Smooth muscle cell (in vitro differentiated cells): ENCODE measurements around the gene SYNE4. TPM values are rescaled to one million over a fixed set of nuclear protein-coding genes. Genes with fewer than 3 reads are reported as not detected.
"Not testable (repeated sequence)": the region's sequence is repeated elsewhere in the genome, so short reads cannot be mapped to it uniquely, and the experiment has no call there.

ENCODE experiments used
- DNase-seq: peaks from one replicate; lab custom pipeline; 2025; ENCODE audit not compliant: unreplicated experiment; lab: John Stamatoyannopoulos, UW
- H2AFZ ChIP-seq: fragments of 200-600 bp; sonication (generic); 2 replicates; pipeline ENCODE4 v1.6.0; 2016; ENCODE audit warnings: antibody characterized with exemption, low read depth, mild to moderate bottlenecking
- H3F3A ChIP-seq: fragments of 200-600 bp; sonication (generic); 2 replicates; pipeline ENCODE4 v1.6.0; 2017; ENCODE audit warnings: antibody characterized with exemption, low read depth
- H3K27ac ChIP-seq: fragments of 200-600 bp; sonication (generic); 2 replicates; pipeline ENCODE4 v1.5.1; 2016; ENCODE audit warnings: low read depth, mild to moderate bottlenecking
- H3K27me3 ChIP-seq: fragments of 200-600 bp; sonication (generic); 2 replicates; pipeline ENCODE4 v1.6.1; 2016; ENCODE audit warnings: low read depth, mild to moderate bottlenecking
- H3K36me3 ChIP-seq: fragments of 200-600 bp; sonication (generic); 2 replicates; pipeline ENCODE4 v1.5.1; 2016; ENCODE audit warnings: low read depth
- H3K4me1 ChIP-seq: fragments of 200-600 bp; sonication (generic); 2 replicates; pipeline ENCODE4 v1.5.1; 2016; ENCODE audit warnings: low read depth
- H3K4me2 ChIP-seq: fragments of 200-600 bp; sonication (generic); 2 replicates; pipeline ENCODE4 v1.6.0; 2016; ENCODE audit warnings: mild to moderate bottlenecking
- H3K4me3 ChIP-seq: fragments of 200-600 bp; sonication (generic); 2 replicates; pipeline ENCODE4 v1.5.1; 2016; ENCODE audit warnings: mild to moderate bottlenecking
- H3K79me2 ChIP-seq: fragments of 200-600 bp; sonication (generic); 2 replicates; pipeline ENCODE4 v1.6.0; 2016; ENCODE audit warnings: low read depth, mild to moderate bottlenecking
- H3K9ac ChIP-seq: fragments of 200-600 bp; sonication (generic); 2 replicates; pipeline ENCODE4 v1.6.0; 2016; ENCODE audit warnings: low read depth
- H3K9me3 ChIP-seq: fragments of 200-600 bp; sonication (generic); replicated peaks from 2 replicates; pipeline ENCODE4 v1.5.1; 2016; ENCODE audit warnings: low read depth
- H4K20me1 ChIP-seq: fragments of 200-600 bp; sonication (generic); 2 replicates; pipeline ENCODE4 v1.6.0; 2016; ENCODE audit warnings: low read depth
- WGBS: methylation state at CpG from one replicate; pipeline ENCODE4 v1.1.7; 2016; ENCODE audit warnings: low lambda C conversion rate; 5-methylcytosine and 5-hydroxymethylcytosine counted together
- polyA plus RNA-seq: library from polyadenylated mRNA; unstranded; fragments of >200 nt; fragmentation: Nextera tagmentation; extraction: Ambion mirVana; gene quantifications from 2 replicates; pipeline ENCODE4 v1.2.1, GENCODE V29; 2016
- total RNA-seq: library from RNA; depleted of rRNA; stranded (reverse); fragments of >200 nt; gene quantifications from 2 replicates; pipeline ENCODE4 v1.2.3, GENCODE V29; 2014
- TF ChIP-seq, protein P1 (sequence below): fragments of 200-600 bp; sonication (generic); IDR thresholded peaks from 2 replicates; pipeline ENCODE4 v1.5.1; 2017; ENCODE audit warnings: borderline replicate concordance, mild to moderate bottlenecking, antibody characterized with exemption; ENCODE audit not compliant: insufficient read depth, poor library complexity, severe bottlenecking

Gene SYNE4
- total and polyA plus RNA-seq, 2 experiments from 2014 or later, result 1.1 to 2.6 TPM

GRCh38 chr19:35983177-35983576 is 25.4 kb downstream of the SYNE4 start:
- Histone ChIP-seq H3K4me2 (no peak overlapping the region), H3F3A (no peaks in the 10 kb centered on the region), H3K4me3 (no peak overlapping the region), H3K9me3 (no peaks in the 10 kb centered on the region), H2AFZ (no peak overlapping the region), H3K9ac (no peak overlapping the region), H3K27me3 (peaks cover 26% of the 10 kb centered on the region), H3K79me2 (no peaks in the 10 kb centered on the region), H3K27ac (no peak overlapping the region), H3K4me1 (no peaks in the 10 kb centered on the region), H3K36me3 (no peaks in the 10 kb centered on the region), H4K20me1 (no peaks in the 10 kb centered on the region)
- TF ChIP-seq, protein P1, sequence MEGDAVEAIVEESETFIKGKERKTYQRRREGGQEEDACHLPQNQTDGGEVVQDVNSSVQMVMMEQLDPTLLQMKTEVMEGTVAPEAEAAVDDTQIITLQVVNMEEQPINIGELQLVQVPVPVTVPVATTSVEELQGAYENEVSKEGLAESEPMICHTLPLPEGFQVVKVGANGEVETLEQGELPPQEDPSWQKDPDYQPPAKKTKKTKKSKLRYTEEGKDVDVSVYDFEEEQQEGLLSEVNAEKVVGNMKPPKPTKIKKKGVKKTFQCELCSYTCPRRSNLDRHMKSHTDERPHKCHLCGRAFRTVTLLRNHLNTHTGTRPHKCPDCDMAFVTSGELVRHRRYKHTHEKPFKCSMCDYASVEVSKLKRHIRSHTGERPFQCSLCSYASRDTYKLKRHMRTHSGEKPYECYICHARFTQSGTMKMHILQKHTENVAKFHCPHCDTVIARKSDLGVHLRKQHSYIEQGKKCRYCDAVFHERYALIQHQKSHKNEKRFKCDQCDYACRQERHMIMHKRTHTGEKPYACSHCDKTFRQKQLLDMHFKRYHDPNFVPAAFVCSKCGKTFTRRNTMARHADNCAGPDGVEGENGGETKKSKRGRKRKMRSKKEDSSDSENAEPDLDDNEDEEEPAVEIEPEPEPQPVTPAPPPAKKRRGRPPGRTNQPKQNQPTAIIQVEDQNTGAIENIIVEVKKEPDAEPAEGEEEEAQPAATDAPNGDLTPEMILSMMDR, result no peak
- 85% methylated on average over 8 of the region's 8 CpGs for WGBS
- no peak for DNase-seq

DNA sequence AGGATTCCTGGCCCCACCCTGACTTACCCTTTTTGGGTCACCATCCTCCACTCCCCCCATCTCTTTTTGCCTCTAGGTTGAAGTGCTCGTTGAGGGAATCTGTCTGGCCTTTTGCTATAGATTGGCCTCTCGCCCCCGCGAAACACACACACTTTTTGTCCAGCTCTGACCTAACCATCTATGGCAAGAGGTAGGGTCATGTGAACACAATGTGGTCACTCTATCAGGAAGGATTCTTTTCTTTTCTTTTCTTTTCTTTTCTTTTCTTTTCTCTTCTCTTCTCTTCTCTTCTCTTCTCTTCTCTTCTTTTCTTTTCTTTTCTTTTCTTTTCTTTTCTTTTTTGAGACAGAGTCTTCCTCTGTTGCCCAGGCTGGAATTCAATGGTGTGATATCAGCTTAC is 27.6 kb downstream of the SYNE4 start:
- not testable (repeated sequence) for H3K79me2 ChIP-seq, H4K20me1 ChIP-seq, H2AFZ ChIP-seq, H3K27ac ChIP-seq, DNase-seq, H3F3A ChIP-seq, H3K4me3 ChIP-seq, H3K36me3 ChIP-seq, H3K4me1 ChIP-seq, H3K4me2 ChIP-seq, H3K9me3 ChIP-seq, H3K9ac ChIP-seq
- peaks cover 14% of the 10 kb centered on the region for H3K27me3 ChIP-seq
- 82% methylated on average over 4 of the region's 4 CpGs for WGBS

DNA sequence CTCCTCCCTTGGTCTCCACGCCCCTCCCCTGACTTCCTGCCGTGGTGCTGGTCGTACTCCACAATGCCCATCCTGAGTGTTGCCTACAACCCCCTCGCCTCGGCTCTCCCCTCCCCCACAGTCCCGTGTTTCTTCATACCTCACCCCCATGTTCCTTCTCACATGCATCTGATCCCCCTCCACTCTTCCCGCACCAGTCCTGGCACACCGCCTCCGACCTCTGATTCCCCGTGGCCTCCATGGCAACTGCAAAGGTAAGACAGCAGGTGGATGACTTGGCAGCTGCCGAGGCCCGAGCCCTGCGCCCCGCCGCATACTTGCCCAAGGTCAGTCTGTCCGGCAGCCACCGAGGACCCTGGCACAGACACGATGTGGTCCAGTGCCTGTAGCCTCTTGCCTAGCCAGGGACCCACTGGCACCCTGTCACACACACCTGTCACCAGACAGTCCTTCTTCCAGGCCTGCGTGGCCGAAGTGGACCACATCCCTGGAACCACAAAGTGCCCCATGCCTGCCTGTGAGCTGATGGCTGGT is 29.7 kb downstream of the SYNE4 start:
- Histone ChIP-seq H4K20me1 (no peaks in the 10 kb centered on the region), H3K36me3 (no peaks in the 10 kb centered on the region), H3K79me2 (no peaks in the 10 kb centered on the region), H3K27ac (no peak overlapping the region), H3K4me3 (no peak overlapping the region), H3K4me2 (no peak overlapping the region), H3F3A (no peaks in the 10 kb centered on the region), H3K4me1 (no peaks in the 10 kb centered on the region), H3K9ac (no peak overlapping the region), H3K27me3 (peaks cover 6% of the 10 kb centered on the region), H2AFZ (no peak overlapping the region), H3K9me3 (no peaks in the 10 kb centered on the region)
- TF ChIP-seq, protein P1, result no peak
- no peak for DNase-seq
- WGBS, result 83% methylated on average over 17 of the region's 20 CpGs

DNA sequence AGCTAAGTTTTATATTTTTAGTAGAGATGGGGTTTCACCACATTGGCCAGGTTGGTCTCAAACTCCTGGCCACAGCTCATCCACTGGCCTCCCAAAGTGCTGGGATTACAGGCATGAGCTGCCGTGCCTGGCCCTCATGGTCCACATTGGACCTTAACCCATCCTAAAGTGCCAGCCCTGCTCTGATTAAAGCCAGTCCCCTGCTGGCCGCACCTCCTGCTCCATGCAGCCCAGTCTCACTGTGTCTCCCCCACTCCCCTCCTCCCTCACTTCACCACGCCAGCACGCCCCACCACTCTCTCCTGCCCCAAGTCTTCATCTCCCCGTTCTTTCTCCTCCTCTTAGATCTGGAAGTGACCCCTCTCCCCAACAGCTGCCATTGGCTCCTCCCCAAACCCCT is 30.3 kb downstream of the SYNE4 start:
- Histone ChIP-seq H3K79me2 (no peaks in the 10 kb centered on the region), H3K4me1 (no peaks in the 10 kb centered on the region), H3K9ac (no peak overlapping the region), H3F3A (no peaks in the 10 kb centered on the region), H4K20me1 (no peaks in the 10 kb centered on the region), H3K27ac (no peak overlapping the region), H3K4me2 (no peak overlapping the region), H3K4me3 (no peak overlapping the region), H3K27me3 (peaks cover 6% of the 10 kb centered on the region), H3K36me3 (no peaks in the 10 kb centered on the region), H2AFZ (no peak overlapping the region), H3K9me3 (no peaks in the 10 kb centered on the region)
- no peak for DNase-seq
- TF ChIP-seq, protein P1, result no peak
- WGBS, result 77% methylated on average over 5 of the region's 5 CpGs
